Left renal pelvis (tissue), 4 donors: Measurements from ENCODE around the gene GDI2. TPM values are rescaled to one million over a fixed set of nuclear protein-coding genes. Genes with fewer than 3 reads are reported as not detected.

Experiments used
- DNase-seq, 4 donors: peaks; one replicate each; pipeline ENCODE4 v3.0.0-alpha.2; 2013; ENCODE audit warnings: low read depth in 4 of 4, low spot score in 3 of 4
- polyA plus RNA-seq, 4 donors: library from polyadenylated mRNA; unstranded; fragments of 120-200 nt; gene quantifications; one replicate each; pipeline ENCODE4 v1.2.1, GENCODE V29; 2013; ENCODE audit not compliant: insufficient read length in 4 of 4

GDI2 gene
- polyA plus RNA-seq, 4 donors: 274 to 388 (median 296) TPM

DNA sequence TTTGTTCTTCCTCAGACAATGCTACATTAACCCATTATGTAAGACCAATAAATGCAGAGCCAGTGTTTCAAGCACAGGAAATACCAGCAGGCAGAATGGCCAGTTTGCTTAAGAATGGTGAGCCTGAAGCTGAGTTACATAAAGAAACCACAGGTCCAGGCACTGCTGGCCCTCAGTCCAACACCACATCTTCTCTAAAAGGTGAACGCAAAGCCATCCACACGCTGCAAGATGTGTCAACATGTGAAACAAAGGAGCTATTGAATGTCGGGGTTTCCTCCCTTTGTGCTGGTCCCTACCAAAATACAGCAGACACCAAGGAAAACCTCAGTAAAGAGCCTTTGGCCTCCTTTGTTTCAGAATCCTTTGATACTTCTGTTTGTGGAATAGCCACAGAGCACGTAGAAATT is 64.8 kb downstream of the GDI2 start:
- DNase-seq: no peak

DNA sequence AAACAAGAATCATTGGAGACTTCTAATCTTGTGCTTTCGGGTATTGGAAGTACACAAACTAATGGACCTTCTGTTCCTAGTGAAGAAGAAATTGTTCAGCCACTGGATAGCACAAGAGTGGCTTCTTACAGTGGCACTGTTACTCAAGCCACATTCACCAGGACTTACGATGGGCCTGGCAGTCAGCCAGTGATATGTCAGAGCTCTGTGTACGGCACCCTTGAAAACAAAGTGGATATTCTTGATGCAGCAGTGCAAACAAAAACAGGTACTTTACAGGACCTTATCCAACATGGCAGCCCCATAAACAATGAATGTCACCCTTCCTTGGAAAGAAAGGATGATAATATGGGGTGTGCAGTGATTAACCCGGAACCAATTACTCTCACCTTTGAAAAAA is 67.0 kb downstream of the GDI2 start:
- no peak for DNase-seq

GRCh38 chr10:5744849-5745248 is 68.4 kb downstream of the GDI2 start:
- DNase-seq: no peak

DNA sequence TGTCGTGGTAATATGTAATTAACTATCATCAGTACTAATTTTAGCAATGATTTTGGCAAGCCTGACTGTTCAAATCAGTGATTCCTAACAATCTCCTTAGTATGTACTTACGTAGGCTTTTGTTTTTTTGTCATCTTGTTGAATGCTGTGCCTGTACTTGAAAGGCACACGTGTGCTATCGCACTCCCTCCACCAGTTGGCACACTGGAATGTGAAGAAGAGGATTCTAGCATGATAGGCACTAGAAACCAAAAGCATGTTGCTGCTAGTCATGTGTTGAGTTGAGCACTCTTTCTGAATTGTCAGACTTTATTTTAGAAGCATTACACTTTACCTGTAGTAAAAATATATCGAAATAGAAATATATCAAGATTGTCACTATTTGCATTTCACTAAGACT is 69.5 kb downstream of the GDI2 start:
- no peak for DNase-seq

GRCh38 chr10:5742116-5742515 is 71.1 kb downstream of the GDI2 start:
- no peak for DNase-seq

DNA sequence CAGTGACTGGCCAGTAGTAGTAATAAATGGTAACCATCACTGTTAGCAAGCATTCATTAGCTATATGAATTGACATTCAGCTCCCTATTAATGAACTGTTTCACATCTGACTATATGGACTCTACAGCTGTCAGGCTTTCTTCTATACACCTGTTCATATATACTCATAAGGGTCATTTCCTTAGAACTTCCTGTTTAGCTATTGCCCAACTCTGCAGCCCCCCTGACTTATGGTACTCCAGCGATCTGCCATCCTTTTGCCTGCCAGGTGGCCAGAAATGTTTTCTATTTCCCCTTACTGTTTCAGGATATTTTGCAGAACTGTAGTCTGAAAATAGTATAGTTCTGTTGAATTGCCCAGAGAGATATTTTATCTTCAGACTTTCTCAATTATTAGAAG is 72.0 kb downstream of the GDI2 start:
- no peak for DNase-seq

- no peak for DNase-seq
These were observed 74.8 kb downstream of the GDI2 start for GRCh38 chr10:5738427-5738826.

DNA sequence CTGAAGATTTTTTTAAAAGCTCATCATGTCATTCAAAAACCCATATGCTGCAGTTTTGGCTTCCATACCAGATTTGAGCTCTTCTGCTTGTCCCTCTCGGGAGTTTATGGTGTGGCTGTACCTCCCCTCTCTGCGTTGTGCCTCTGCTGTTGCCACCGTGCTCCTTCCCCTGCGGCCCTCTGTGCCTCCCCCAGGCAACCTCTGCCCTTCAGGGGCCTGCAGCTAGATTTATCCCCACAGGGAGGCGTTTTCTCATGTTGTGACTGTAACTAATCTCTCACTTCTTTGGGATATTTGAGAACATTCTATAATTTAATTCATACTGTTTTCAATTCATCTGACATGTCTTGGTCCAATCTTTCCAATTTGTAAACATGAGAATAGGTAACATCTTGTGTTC is 75.9 kb downstream of the GDI2 start:
- no peak for DNase-seq

GRCh38 chr10:5736591-5736990 is 76.6 kb downstream of the GDI2 start:
- no peak for DNase-seq

GRCh38 chr10:5735119-5735518 is 78.1 kb downstream of the GDI2 start:
- DNase-seq: no peak

- DNase-seq: no peak
These were observed 81.1 kb downstream of the GDI2 start for GRCh38 chr10:5732141-5732540.

GRCh38 chr10:5731559-5731958 is 81.7 kb downstream of the GDI2 start:
- no peak for DNase-seq

DNA sequence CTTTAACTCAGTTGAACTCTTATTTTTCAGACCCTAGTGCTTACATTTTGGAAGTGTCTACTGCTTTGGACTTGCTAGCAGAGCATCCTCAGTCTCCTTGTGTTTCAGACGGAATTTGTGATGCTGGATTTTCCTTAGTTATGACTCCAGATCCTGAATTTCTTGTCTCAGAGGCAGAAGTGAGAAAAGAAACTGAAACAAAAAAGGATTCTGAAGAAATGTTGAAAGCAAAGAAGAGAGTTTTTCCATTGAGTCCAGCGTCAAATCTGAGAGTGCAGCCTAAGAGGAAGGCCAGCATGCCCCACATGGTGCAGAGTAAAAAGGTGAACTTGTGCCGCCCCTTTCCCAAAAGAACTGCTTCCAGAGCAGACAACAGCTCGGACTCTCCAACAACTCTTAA is 82.5 kb downstream of the GDI2 start:
- DNase-seq: no peak

- DNase-seq: no peak
These were observed 89.5 kb downstream of the GDI2 start for GRCh38 chr10:5723692-5724091.

GRCh38 chr10:5720182-5720581 is 93.1 kb downstream of the GDI2 start:
- no peak for DNase-seq

- no peak for DNase-seq
These were observed 93.7 kb downstream of the GDI2 start for GRCh38 chr10:5719546-5719945.

Other genes with a start within 250 kb of the GDI2 start
- gene ASB13, start 146.8 kb downstream of the GDI2 start, polyA plus RNA-seq: 10 to 100 TPM; 11.8 to 25.6 (median 20.7) TPM
- 10 to 100 TPM; 35.4 to 41.2 (median 39.4) TPM for gene TASOR2, start 128.6 kb downstream of the GDI2 start, polyA plus RNA-seq
- gene ANKRD16, start 76.5 kb upstream of the GDI2 start, polyA plus RNA-seq: 10 to 100 TPM in 3 of 4 donors, 1 to 10 TPM in 1; 9.5 to 13.7 (median 10.7) TPM
- 10 to 100 TPM; 57.4 to 87.8 (median 66.9) TPM for gene FBH1, start 76.8 kb upstream of the GDI2 start, polyA plus RNA-seq
- 1 to 10 TPM in 3 of 4 donors, under 1 TPM in 1; 0.71 to 2.9 (median 2.1) TPM for gene IL15RA, start 164.1 kb upstream of the GDI2 start, polyA plus RNA-seq
- under 1 TPM in 1 of 4 donors, not detected in 3; 0.07 TPM for gene IL2RA, start 248.9 kb upstream of the GDI2 start, polyA plus RNA-seq